ENCODE data around the gene SFMBT2. TPM values are rescaled to one million over a fixed set of nuclear protein-coding genes. Genes with fewer than 3 reads are reported as not detected.

The SFMBT2 gene
- total RNA-seq, 1 donor from 2014 or later = 7.2 TPM

DNA sequence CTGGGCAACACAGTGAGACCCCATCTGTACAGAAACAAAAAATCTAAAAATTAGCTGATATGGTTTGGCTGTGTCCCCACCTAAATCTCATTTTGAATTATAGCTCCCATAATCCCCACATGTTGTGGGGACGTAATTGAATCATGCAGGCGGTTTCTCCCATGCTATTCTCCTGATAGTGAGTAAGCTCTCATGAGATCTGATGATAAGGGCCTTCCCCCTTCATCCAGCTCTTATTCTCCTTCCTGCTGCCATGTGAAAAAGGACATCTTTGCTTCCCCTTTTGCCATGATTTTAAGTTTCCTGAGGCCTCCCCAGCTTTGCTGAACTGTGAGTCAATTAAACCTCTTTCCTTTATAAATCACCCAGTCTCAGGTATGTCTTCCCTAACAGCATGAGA lies 136.5 kb downstream of the SFMBT2 start:
- Mint-ChIP-seq H3K9me3 (no peaks in the 10 kb centered on the region), H3K27me3 (peaks cover 35% of the 10 kb centered on the region), H3K27ac (no peak overlapping the region), H3K4me3 (no peak overlapping the region), H3K4me1 (ENCODE audit: unreplicated experiment) (peaks cover 11% of the 10 kb centered on the region), H3K36me3 (peaks cover 7% of the 10 kb centered on the region)
- TF ChIP-seq CTCF (conservative IDR thresholded peaks at IDR 0.05) = no peak
- no peak for DNase-seq (ENCODE audit: extremely low spot score, unreplicated experiment)

- no peak for TF ChIP-seq CTCF (conservative IDR thresholded peaks at IDR 0.05)
- Mint-ChIP-seq H3K27ac (no peak overlapping the region), H3K9me3 (no peaks in the 10 kb centered on the region), H3K36me3 (peaks cover 7% of the 10 kb centered on the region), H3K4me1 (ENCODE audit: unreplicated experiment) (peaks cover 10% of the 10 kb centered on the region), H3K4me3 (no peak overlapping the region), H3K27me3 (peaks cover 32% of the 10 kb centered on the region)
- no peak for DNase-seq (ENCODE audit: extremely low spot score, unreplicated experiment)
Measured at GRCh38 chr10:7272008-7272407, 138.8 kb downstream of the SFMBT2 start.

DNA sequence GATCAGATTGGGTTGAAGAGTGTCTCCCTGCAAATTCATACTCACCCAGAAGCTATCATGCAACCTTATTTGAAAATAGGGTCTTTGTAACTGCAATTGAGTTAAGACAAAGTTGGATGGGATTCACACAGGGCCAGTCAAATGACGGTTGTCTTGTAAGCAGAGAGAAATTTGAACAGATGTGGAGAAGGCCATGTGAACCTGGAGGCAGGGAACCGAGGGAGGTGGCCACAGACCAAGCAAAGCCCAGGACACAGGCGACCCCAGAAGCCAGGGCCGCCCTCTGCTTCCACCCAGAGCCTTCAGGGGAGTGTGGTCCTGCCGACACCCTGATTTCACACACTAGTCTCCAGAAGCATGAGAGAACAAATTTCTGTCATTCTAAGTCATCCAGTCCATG lies 140.8 kb downstream of the SFMBT2 start:
- no peak for TF ChIP-seq CTCF (conservative IDR thresholded peaks at IDR 0.05)
- no peak overlapping the region for H3K27ac Mint-ChIP-seq

GRCh38 chr10:7267142-7267541 lies 143.7 kb downstream of the SFMBT2 start:
- no peak for TF ChIP-seq CTCF (conservative IDR thresholded peaks at IDR 0.05)
- H3K27ac Mint-ChIP-seq = no peak overlapping the region

More for the DNA sequence above, 140.8 kb downstream of the SFMBT2 start:
- DNase-seq (ENCODE audit: extremely low spot score, unreplicated experiment) = no peak
- Mint-ChIP-seq H3K9me3 (no peaks in the 10 kb centered on the region), H3K4me1 (ENCODE audit: unreplicated experiment) (peaks cover 10% of the 10 kb centered on the region), H3K27me3 (peaks cover 33% of the 10 kb centered on the region), H3K36me3 (peaks cover 7% of the 10 kb centered on the region), H3K4me3 (no peak overlapping the region)

GRCh38 chr10:7265396-7266123 lies 145.3 kb downstream of the SFMBT2 start:
- H3K4me1 Mint-ChIP-seq (ENCODE audit: unreplicated experiment) = peaks cover 30% of the 10 kb centered on the region
- no peaks in the 10 kb centered on the region for H3K36me3 Mint-ChIP-seq
- DNase-seq (ENCODE audit: extremely low spot score, unreplicated experiment) = no peak
- H3K27ac Mint-ChIP-seq = no peak overlapping the region
- H3K9me3 Mint-ChIP-seq = no peaks in the 10 kb centered on the region
- no peak overlapping the region for H3K4me3 Mint-ChIP-seq
- peaks cover 43% of the 10 kb centered on the region for H3K27me3 Mint-ChIP-seq
- TF ChIP-seq CTCF (conservative IDR thresholded peaks at IDR 0.05) = no peak

More at GRCh38 chr10:7267142-7267541, 143.7 kb downstream of the SFMBT2 start:
- H3K4me1 Mint-ChIP-seq (ENCODE audit: unreplicated experiment) = peaks cover 23% of the 10 kb centered on the region
- peaks cover 7% of the 10 kb centered on the region for H3K36me3 Mint-ChIP-seq
- H3K9me3 Mint-ChIP-seq = no peaks in the 10 kb centered on the region
- peaks cover 43% of the 10 kb centered on the region for H3K27me3 Mint-ChIP-seq
- no peak overlapping the region for H3K4me3 Mint-ChIP-seq
- DNase-seq (ENCODE audit: extremely low spot score, unreplicated experiment) = no peak
